Peyer's patch (tissue), 4 donors: Measurements from ENCODE around the gene SNED1.

Experiments used
- CTCF ChIP-seq, 6 experiments: fragments of 450-650 bp in 4 of 6; fragments of 200-600 bp in 2 of 6; sonication (generic) in 1 of 6; IDR thresholded peaks; one replicate each; pipeline ENCODE4 v1.5.1; 2017 to 2019; ENCODE audit warnings: antibody characterized with exemption in 6 of 6, mild to moderate bottlenecking in 3 of 6, moderate library complexity in 1 of 6
- POLR2A ChIP-seq, 2 donors: fragments of 450-650 bp; IDR thresholded peaks; one replicate each; pipeline ENCODE4 v1.5.1; 2017; ENCODE audit warnings: antibody characterized with exemption in 2 of 2, mild to moderate bottlenecking in 2 of 2, moderate library complexity in 2 of 2

GRCh38 chr2:241071677-241072111 is 73.3 kb downstream of the SNED1 start:
- TF ChIP-seq POLR2A (IDR thresholded peaks at IDR 0.05) (no peak), CTCF (IDR thresholded peaks at IDR 0.05) (no peak)
